MM.1S (cell line): ENCODE measurements around the gene ROCK1.

Experiments used
- CTCF ChIP-seq: fragments of 300-600 bp; sonication (generic); IDR thresholded peaks from 2 replicates; pipeline ENCODE4 v1.5.1; 2016; ENCODE audit warnings: antibody characterized with exemption, low read length, mixed read lengths
- EZH2 ChIP-seq: fragments of 300-600 bp; sonication (generic); optimal IDR thresholded peaks from 2 replicates; pipeline ENCODE3; 2017; ENCODE audit warnings: low read depth, mild to moderate bottlenecking, antibody characterized with exemption, low read length, mixed read lengths
- EZH2phosphoT487 ChIP-seq: fragments of 300-600 bp; sonication (generic); IDR thresholded peaks from 2 replicates; pipeline ENCODE4 v1.6.1; 2018; ENCODE audit warnings: antibody characterized with exemption, low read length

GRCh38 chr18:21109936-21110712 is 1.5 kb downstream of the ROCK1 start:
- TF ChIP-seq CTCF (no peak), EZH2 (no peak), EZH2phosphoT487 (no peak)
